ENCODE measurements around the gene RASSF5. TPM values are rescaled to one million over a fixed set of nuclear protein-coding genes. Genes with fewer than 3 reads are reported as not detected.

Gene RASSF5
- total and polyA plus RNA-seq, 2 donors (not counting 1 experiment from before 2014, with no cell fraction given) = 69.7 to 146 TPM

DNA sequence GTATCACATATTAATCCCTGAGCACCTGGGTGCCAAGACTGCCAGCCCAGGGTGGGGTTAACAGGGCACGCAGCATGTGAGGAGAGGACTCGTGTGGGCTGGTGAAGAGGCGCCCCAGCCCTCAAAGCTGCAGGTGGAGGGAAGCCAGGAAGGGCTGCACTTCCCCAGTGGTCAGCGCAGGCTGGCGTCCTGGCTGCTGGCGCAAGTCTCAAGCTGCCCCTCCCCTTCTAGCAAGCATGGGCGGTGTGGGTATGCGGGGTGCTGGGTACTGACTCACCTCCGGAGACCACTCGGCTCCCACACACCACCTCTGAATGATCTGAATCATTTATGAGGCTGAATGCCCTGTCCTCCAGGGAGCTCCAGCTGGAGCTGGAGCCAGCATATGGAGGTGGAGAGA is 60.9 kb downstream of the RASSF5 start:
- Mint-ChIP-seq H3K4me3 (no peak overlapping the region), H3K4me1 (peaks cover 92% of the 10 kb centered on the region), H3K9me3 (ENCODE audit: insufficient read depth) (no peaks in the 10 kb centered on the region), H3K27ac (peak overlapping the region; percentile 86), H3K27me3 (no peaks in the 10 kb centered on the region)
- TF ChIP-seq, protein P1, sequence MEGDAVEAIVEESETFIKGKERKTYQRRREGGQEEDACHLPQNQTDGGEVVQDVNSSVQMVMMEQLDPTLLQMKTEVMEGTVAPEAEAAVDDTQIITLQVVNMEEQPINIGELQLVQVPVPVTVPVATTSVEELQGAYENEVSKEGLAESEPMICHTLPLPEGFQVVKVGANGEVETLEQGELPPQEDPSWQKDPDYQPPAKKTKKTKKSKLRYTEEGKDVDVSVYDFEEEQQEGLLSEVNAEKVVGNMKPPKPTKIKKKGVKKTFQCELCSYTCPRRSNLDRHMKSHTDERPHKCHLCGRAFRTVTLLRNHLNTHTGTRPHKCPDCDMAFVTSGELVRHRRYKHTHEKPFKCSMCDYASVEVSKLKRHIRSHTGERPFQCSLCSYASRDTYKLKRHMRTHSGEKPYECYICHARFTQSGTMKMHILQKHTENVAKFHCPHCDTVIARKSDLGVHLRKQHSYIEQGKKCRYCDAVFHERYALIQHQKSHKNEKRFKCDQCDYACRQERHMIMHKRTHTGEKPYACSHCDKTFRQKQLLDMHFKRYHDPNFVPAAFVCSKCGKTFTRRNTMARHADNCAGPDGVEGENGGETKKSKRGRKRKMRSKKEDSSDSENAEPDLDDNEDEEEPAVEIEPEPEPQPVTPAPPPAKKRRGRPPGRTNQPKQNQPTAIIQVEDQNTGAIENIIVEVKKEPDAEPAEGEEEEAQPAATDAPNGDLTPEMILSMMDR (IDR thresholded peaks at IDR 0.05) = no peak
- no peak for TF ChIP-seq EZH2 (IDR thresholded peaks at IDR 0.05; ENCODE audit: borderline replicate concordance, insufficient read depth, low read depth, low read length, poor library complexity, severe bottlenecking)
- POLR2A ChIA-PET = no interaction called here
- Histone ChIP-seq H3K4me2 (replicated peaks; ENCODE audit: low read depth, low read length, poor library complexity, severe bottlenecking) (peak overlapping the region; percentile 11), H3K27me3 (replicated peaks in 1 of 4; ENCODE audit: control extremely low read depth in 1 of 4, control insufficient read depth in 3 of 4, insufficient read depth in 4 of 4, low read length in 3 of 4) (no peaks in the 10 kb centered on the region), H3K36me3 (replicated peaks in 1 of 2; ENCODE audit: control extremely low read depth in 1 of 2, control insufficient read depth in 1 of 2, extremely low read depth in 1 of 2, insufficient read depth in 2 of 2, low read length in 1 of 2) (peaks cover 2 to 95% of the 10 kb centered on the region in 2 experiments), H3K27ac (ENCODE audit: low read length in 2 of 2) (peak overlapping the region in 1 of 2 donors; percentile 65), H3K9ac (ENCODE audit: low read length) (no peak overlapping the region), H2AFZ (ENCODE audit: insufficient read depth, low read depth, low read length, poor library complexity, severe bottlenecking) (no peak overlapping the region), H3K9me3 (ENCODE audit: control extremely low read depth in 1 of 3, control insufficient read depth in 2 of 3, insufficient read depth in 1 of 3, low read length in 2 of 3) (no peaks in the 10 kb centered on the region), H3K79me2 (ENCODE audit: control insufficient read depth, insufficient read depth, low read length) (peaks cover 100% of the 10 kb centered on the region), H3K4me1 (ENCODE audit: control insufficient read depth in 2 of 2, insufficient read depth in 2 of 2, low read length in 2 of 2) (peaks cover 73 to 89% of the 10 kb centered on the region in 2 donors), H3K4me3 (ENCODE audit: control extremely low read depth in 1 of 5, extremely low read depth in 1 of 5, insufficient read depth in 1 of 5, low read depth in 2 of 5, low read length in 4 of 5) (no peak overlapping the region), H4K20me1 (ENCODE audit: control insufficient read depth, insufficient read depth, low read length, poor library complexity, severe bottlenecking) (peaks cover 88% of the 10 kb centered on the region)
- WGBS (ENCODE audit: insufficient coverage) = 80% methylated on average over 5 of the region's 10 CpGs
- intact Hi-C loops (cut with micrococcal nuclease) = no loop called here
- DNase-seq (no peak), ATAC-seq (ENCODE audit: low read depth) (no peak)
- CTCF ChIA-PET = interaction anchor here (0.6 to 29.7 kb wide), 4 partner anchors 14 to 26 kb away, joined by 3 to 1018 read pairs (median 10); no protein-coding TSS in a partner anchor

DNA sequence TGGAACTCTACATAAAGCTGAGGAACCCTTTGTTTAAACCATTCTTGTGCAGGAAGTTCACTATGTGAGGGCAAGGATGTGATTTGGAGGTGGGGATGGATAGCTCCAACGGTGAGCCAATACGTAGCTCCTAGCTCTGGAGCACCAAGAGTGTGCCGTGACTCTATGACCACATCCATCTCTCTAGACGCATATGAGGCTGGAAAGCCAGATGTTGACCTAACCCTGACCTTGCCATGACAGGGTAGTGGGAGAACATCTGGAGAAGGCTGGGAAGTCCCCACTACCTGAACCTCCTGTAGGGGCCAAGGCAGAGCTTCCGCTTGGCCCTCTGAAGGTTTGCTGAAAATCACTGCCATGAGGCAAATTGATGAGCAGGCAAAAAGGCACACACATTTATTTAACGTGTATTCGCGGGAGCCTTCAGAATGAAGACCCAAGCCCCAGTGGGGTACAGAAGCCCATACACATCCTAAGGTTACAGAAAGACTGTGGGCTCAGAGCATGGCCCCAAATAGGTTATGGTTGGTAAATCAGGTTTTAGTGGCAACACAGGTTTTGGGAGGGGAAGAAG is 61.5 kb downstream of the RASSF5 start:
- intact Hi-C loops (cut with micrococcal nuclease) = no loop called here
- no peaks in the 10 kb centered on the region for H3K9me3 ChIP-seq (ENCODE audit: control extremely low read depth in 1 of 3, control insufficient read depth in 2 of 3, insufficient read depth in 1 of 3, low read length in 2 of 3)
- no peak for DNase-seq
- H3K4me1 ChIP-seq (ENCODE audit: control insufficient read depth in 2 of 2, insufficient read depth in 2 of 2, low read length in 2 of 2) = peaks cover 68 to 89% of the 10 kb centered on the region in 2 donors
- H3K27me3 Mint-ChIP-seq = no peaks in the 10 kb centered on the region
- no peak overlapping the region for H3K4me3 ChIP-seq (ENCODE audit: control extremely low read depth in 1 of 5, extremely low read depth in 1 of 5, insufficient read depth in 1 of 5, low read depth in 2 of 5, low read length in 4 of 5)
- H2AFZ ChIP-seq (ENCODE audit: insufficient read depth, low read depth, low read length, poor library complexity, severe bottlenecking) = no peak overlapping the region
- WGBS (ENCODE audit: insufficient coverage) = 100% methylated on average over 3 of the region's 8 CpGs
- H3K4me2 ChIP-seq (replicated peaks; ENCODE audit: low read depth, low read length, poor library complexity, severe bottlenecking) = no peak overlapping the region
- peak overlapping the region in 1 of 2 donors; percentile 23 for H3K27ac ChIP-seq (ENCODE audit: low read length in 2 of 2)
- H3K79me2 ChIP-seq (ENCODE audit: control insufficient read depth, insufficient read depth, low read length) = peaks cover 100% of the 10 kb centered on the region
- peaks cover under 1 to 95% of the 10 kb centered on the region in 2 experiments for H3K36me3 ChIP-seq (replicated peaks in 1 of 2; ENCODE audit: control extremely low read depth in 1 of 2, control insufficient read depth in 1 of 2, extremely low read depth in 1 of 2, insufficient read depth in 2 of 2, low read length in 1 of 2)
- H3K9ac ChIP-seq (ENCODE audit: low read length) = no peak overlapping the region
- peaks cover 92% of the 10 kb centered on the region for H3K4me1 Mint-ChIP-seq
- ChIA-PET POLR2A (interaction anchor here (0.6 kb wide), 1 partner anchor 13 kb away, joined by 3 read pairs; no protein-coding TSS in a partner anchor), CTCF (interaction anchor here (0.9 to 29.7 kb wide), 4 partner anchors 11 to 25 kb away, joined by 3 to 1018 read pairs (median 10); no protein-coding TSS in a partner anchor)
- no peak for TF ChIP-seq EZH2 (IDR thresholded peaks at IDR 0.05; ENCODE audit: borderline replicate concordance, insufficient read depth, low read depth, low read length, poor library complexity, severe bottlenecking)
- TF ChIP-seq, protein P1 (IDR thresholded peaks at IDR 0.05) = no peak
- no peaks in the 10 kb centered on the region for H3K27me3 ChIP-seq (replicated peaks in 1 of 4; ENCODE audit: control extremely low read depth in 1 of 4, control insufficient read depth in 3 of 4, insufficient read depth in 4 of 4, low read length in 3 of 4)
- H3K4me3 Mint-ChIP-seq = no peak overlapping the region
- peaks cover 82% of the 10 kb centered on the region for H4K20me1 ChIP-seq (ENCODE audit: control insufficient read depth, insufficient read depth, low read length, poor library complexity, severe bottlenecking)
- H3K27ac Mint-ChIP-seq = peak overlapping the region; percentile 59
- H3K9me3 Mint-ChIP-seq (ENCODE audit: insufficient read depth) = no peaks in the 10 kb centered on the region
- no peak for ATAC-seq (ENCODE audit: low read depth)

Data from B cell (primary cell).